SK-N-MC (cell line): ENCODE data around the gene SLC2A9.

Experiments used
- EZH2 ChIP-seq: fragments of 200-600 bp; sonication (generic); IDR thresholded peaks from one replicate; pipeline ENCODE4 v1.6.1; 2017; ENCODE audit warnings: antibody characterized with exemption
- POLR2AphosphoS5 ChIP-seq: IDR thresholded peaks from 2 replicates; pipeline ENCODE4 v1.6.1; 2012; ENCODE audit warnings: mild to moderate bottlenecking, low read depth, low read length, borderline replicate concordance

- no peak for TF ChIP-seq EZH2
- no peak for TF ChIP-seq POLR2AphosphoS5
These were observed 175.4 kb downstream of the SLC2A9 start for GRCh38 chr4:9845791-9846493.
